Left lung (tissue), 10 donors: Measurements from ENCODE around the gene RET. TPM values are rescaled to one million over a fixed set of nuclear protein-coding genes. Genes with fewer than 3 reads are reported as not detected.
A peak's percentile ranks its signal among the peaks of the same experiment; 100 is the strongest.

Experiments used
- ATAC-seq: fragments of 200-7000 bp; cut with Tn5 transposase; one replicate; pipeline ENCODE4 v1.9.1; 2020; ENCODE audit warnings: moderate library complexity
- DNase-seq, 4 donors: peaks; one replicate each; pipeline ENCODE4 v3.0.0-alpha.2; 2013 to 2020
- H3K27ac ChIP-seq, 2 donors: fragments of 200-600 bp; sonication (generic) in 1 of 2; one replicate each; pipeline versions ENCODE4 v1.5.0 to v1.8.0; 2020 to 2021
- H3K27me3 ChIP-seq, 2 donors: fragments of 200-600 bp; sonication (generic) in 1 of 2; one replicate each; pipeline versions ENCODE4 v1.5.0 to v1.8.0; 2020 to 2021
- H3K36me3 ChIP-seq, 2 donors: fragments of 200-600 bp; sonication (generic) in 1 of 2; one replicate each; pipeline versions ENCODE4 v1.5.0 to v1.8.0; 2020 to 2021
- H3K4me1 ChIP-seq, 2 donors: fragments of 200-600 bp; one replicate each; pipeline ENCODE4 v1.8.0; 2021
- H3K4me3 ChIP-seq, 2 donors: fragments of 200-600 bp; sonication (generic) in 1 of 2; one replicate each; pipeline versions ENCODE4 v1.5.0 to v1.8.0; 2020 to 2021; ENCODE audit warnings: mild to moderate bottlenecking in 1 of 2
- H3K9me3 ChIP-seq, 2 donors: fragments of 200-600 bp; sonication (generic) in 1 of 2; one replicate each; pipeline versions ENCODE4 v1.5.0 to v1.8.0; 2020 to 2021
- intact Hi-C, 2 donors: fragments of 100-400 bp; cut with DNase I; formaldehyde crosslinking; loops; one replicate each; pipeline versions ENCODE4 v1.11.2 to v1.14.2; 2022
- polyA plus RNA-seq, 6 donors: library from polyadenylated mRNA; unstranded; fragments of 120-200 nt; gene quantifications; one replicate each; pipeline ENCODE4 v1.2.1, GENCODE V29; 2013; ENCODE audit not compliant: insufficient read length in 6 of 6
- total RNA-seq, 2 donors: library from RNA; stranded (reverse); fragmentation: NEBNext Ultra II Directional; extraction: Animal tissue kit (Norgen Biotek cat#: 25700); gene quantifications; one replicate each; pipeline ENCODE4 v1.2.1, GENCODE V29; 2021
- TF ChIP-seq, protein P1 (sequence below), 2 donors: fragments of 200-600 bp; sonication (generic) in 1 of 2; IDR thresholded peaks; one replicate each; pipeline versions ENCODE4 v1.5.0 to v1.8.0; 2021; ENCODE audit warnings: antibody characterized with exemption in 2 of 2
- donor health status: DM: no; HTN: yes; CAD: no.
- donor health status: DM: no; HTN: no; CAD: no.

The RET gene
- total and polyA plus RNA-seq, 8 donors = 0.97 to 3.8 (median 2.0) TPM

DNA sequence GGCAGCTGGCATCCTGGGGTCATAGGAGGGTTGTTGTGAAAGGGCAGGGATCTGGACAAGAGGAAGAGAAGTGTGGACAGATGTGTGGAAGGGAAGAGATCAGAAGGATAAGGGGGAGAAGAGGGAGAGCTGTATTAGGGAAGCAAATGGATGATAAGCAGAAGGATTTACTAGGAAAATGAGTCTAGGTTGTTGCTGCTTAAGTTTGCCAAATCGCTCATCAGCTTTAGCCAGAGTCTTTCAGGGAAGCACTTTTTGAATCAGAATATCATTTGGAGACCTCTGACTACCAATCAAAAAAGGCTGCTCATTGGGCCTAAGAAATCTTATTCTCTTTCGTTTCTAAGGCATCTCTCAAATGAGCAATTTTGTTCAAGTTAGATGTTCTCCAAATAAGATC is 58.8 kb downstream of the RET start:
- TF ChIP-seq, protein P1, sequence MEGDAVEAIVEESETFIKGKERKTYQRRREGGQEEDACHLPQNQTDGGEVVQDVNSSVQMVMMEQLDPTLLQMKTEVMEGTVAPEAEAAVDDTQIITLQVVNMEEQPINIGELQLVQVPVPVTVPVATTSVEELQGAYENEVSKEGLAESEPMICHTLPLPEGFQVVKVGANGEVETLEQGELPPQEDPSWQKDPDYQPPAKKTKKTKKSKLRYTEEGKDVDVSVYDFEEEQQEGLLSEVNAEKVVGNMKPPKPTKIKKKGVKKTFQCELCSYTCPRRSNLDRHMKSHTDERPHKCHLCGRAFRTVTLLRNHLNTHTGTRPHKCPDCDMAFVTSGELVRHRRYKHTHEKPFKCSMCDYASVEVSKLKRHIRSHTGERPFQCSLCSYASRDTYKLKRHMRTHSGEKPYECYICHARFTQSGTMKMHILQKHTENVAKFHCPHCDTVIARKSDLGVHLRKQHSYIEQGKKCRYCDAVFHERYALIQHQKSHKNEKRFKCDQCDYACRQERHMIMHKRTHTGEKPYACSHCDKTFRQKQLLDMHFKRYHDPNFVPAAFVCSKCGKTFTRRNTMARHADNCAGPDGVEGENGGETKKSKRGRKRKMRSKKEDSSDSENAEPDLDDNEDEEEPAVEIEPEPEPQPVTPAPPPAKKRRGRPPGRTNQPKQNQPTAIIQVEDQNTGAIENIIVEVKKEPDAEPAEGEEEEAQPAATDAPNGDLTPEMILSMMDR (IDR thresholded peaks at IDR 0.05) = no peak
- Histone ChIP-seq H3K4me3 (no peak overlapping the region), H3K4me1 (peaks cover 15 to 33% of the 10 kb centered on the region in 2 donors), H3K27me3 (no peaks in the 10 kb centered on the region), H3K27ac (no peak overlapping the region), H3K36me3 (no peaks in the 10 kb centered on the region), H3K9me3 (no peaks in the 10 kb centered on the region)
- intact Hi-C loops = no loop called here
- ATAC-seq = no peak
- no peak for DNase-seq

DNA sequence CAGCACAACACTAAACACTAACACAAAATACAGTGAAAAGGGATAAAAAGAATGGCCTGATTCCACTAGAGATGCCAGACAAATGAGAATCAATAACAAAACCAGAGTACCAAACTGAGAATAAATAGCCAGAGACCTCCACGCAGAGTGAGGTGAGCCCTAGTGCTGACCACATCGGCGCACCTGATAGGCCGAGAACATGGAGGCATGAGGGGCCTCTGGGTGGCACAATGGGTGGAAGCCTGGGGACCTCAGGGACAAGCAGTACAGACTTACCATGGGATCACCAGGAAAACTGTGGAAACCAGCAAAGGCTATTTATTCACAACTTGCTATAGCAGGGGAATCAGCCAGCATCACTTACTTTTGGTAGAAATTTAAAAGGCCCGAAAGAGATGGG is 59.6 kb downstream of the RET start:
- TF ChIP-seq, protein P1 (IDR thresholded peaks at IDR 0.05) = no peak
- peaks cover 15 to 41% of the 10 kb centered on the region in 2 donors for H3K4me1 ChIP-seq
- no peaks in the 10 kb centered on the region for H3K9me3 ChIP-seq
- intact Hi-C loops = no loop called here
- peak overlapping the region in 1 of 2 donors; percentile 96 for H3K4me3 ChIP-seq
- no peaks in the 10 kb centered on the region for H3K36me3 ChIP-seq
- H3K27ac ChIP-seq = no peak overlapping the region
- H3K27me3 ChIP-seq = no peaks in the 10 kb centered on the region
- no peak for DNase-seq
- no peak for ATAC-seq

DNA sequence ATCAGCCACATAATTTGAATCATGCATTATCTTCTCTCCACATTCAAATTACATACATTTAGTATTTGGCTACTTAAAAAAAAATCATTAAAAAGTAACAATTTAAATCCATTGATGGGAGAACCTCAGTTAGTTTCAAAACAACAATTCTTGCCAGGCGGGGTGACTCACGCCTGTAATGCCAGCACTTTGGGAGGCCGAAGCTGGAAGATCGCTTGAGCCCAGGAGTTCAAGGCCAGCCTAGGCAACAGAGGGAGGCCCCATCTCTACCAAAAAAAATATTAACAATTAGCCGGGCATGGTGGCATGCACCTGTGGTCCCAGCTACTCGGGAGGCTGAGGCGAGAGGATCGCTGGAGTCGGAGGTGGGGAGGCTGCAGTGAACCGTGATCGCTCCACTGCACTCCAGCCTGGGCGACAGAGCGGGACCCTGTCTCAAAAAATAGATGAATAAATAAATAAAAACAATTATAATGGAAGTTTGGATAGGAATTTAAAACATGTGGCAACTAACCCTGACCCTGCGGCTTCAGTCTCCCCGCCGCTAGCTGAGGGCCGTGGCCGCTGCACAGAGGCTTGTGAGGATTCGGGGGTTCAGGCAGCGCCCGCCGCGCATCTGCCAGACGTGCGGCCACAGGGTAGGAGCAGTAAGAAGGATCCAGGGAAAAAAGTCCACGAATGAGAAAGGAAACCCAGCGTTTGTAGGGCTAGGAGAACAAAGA is 60.3 kb downstream of the RET start:
- DNase-seq (no peak), ATAC-seq (no peak)
- H3K27me3 ChIP-seq = no peaks in the 10 kb centered on the region
- H3K4me1 ChIP-seq = peaks cover 15 to 48% of the 10 kb centered on the region in 2 donors
- peak overlapping the region; percentile 96 to 97 for H3K27ac ChIP-seq
- H3K9me3 ChIP-seq = no peaks in the 10 kb centered on the region
- TF ChIP-seq, protein P1 (IDR thresholded peaks at IDR 0.05) = no peak
- peak overlapping the region; percentile 82 to 96 for H3K4me3 ChIP-seq
- intact Hi-C loops = no loop called here
- no peaks in the 10 kb centered on the region for H3K36me3 ChIP-seq

GRCh38 chr10:43137717-43138020 is 60.8 kb downstream of the RET start:
- Histone ChIP-seq H3K9me3 (no peaks in the 10 kb centered on the region), H3K27ac (peak overlapping the region; percentile 96 to 97), H3K4me1 (peaks cover 20 to 53% of the 10 kb centered on the region in 2 donors), H3K4me3 (peak overlapping the region; percentile 82 to 96), H3K36me3 (no peaks in the 10 kb centered on the region), H3K27me3 (no peaks in the 10 kb centered on the region)
- DNase-seq (peak; percentile 70 to 87 (median 72)), ATAC-seq (peak; percentile 71)
- intact Hi-C loops = no loop called here
- TF ChIP-seq, protein P1 (IDR thresholded peaks at IDR 0.05) = no peak

DNA sequence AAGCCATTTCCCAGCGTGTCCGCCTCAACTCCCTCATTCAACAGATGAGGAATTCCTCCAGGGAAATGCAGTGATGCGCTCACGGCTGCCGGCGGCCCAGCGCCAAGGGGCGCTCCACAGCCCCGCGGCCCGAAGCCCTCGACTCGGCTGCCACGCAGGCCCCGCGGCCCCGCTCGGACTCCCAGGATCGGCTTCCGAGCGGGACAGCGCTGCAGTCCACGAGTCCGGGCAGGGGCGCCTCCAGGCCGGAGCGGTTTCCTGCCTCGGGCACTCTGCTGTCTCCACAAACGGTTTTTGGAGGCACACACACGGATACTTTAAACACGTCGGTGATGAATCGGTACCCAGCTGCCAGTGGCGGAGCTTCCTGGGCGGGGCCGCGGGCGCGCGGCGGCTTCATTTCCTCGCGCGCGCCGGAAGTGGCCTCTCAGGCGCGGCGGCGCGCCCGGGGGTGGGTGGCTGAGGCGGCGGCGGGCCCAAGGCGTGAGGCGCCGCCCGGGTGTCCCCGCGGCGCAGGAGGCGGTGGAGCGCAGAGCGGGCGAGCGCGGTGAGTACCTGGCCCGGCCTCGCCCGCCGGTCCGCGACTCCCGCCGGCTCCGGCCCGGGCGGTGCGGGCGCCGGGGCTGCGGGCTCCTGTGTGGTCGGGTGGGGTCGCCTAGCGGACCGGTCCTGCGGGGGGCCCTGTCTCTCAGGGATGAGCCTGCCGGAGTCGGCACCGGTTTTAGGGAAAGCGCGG is 61.3 kb downstream of the RET start, which contains the start of gene CSGALNACT2:
CSGALNACT2 (plus strand) TSS at position 425 of the 736 bp plus-strand sequence. CDS start 16,705 bp downstream, outside the sequence.
- no peaks in the 10 kb centered on the region for H3K9me3 ChIP-seq
- H3K27me3 ChIP-seq = no peaks in the 10 kb centered on the region
- peak within 1 kb of the TSS; percentile 82 to 96 for H3K4me3 ChIP-seq
- no peaks in the 10 kb centered on the region for H3K36me3 ChIP-seq
- TF ChIP-seq, protein P1 (IDR thresholded peaks at IDR 0.05) = no peak
- peak within 1 kb of the TSS; percentile 96 to 97 for H3K27ac ChIP-seq
- intact Hi-C loops = no loop called here
- peak; percentile 94 for ATAC-seq
- H3K4me1 ChIP-seq = peaks cover 25 to 58% of the 10 kb centered on the region in 2 donors
- DNase-seq = peak; percentile 87 to 97 (median 90)
